HG03135 (cell line): ENCODE measurements around the gene ISOC2.
"Not testable (repeated sequence)": the region's sequence is repeated elsewhere in the genome, so short reads cannot be mapped to it uniquely, and the experiment has no call there.

Experiments used
- ATAC-seq: cut with Tn5 transposase; IDR thresholded peaks from one replicate; pipeline ENCODE4 v1.9.1; 2021; ENCODE audit warnings: mild to moderate bottlenecking, moderate library complexity; ENCODE audit not compliant: unreplicated experiment

Gene ISOC2, protein sequence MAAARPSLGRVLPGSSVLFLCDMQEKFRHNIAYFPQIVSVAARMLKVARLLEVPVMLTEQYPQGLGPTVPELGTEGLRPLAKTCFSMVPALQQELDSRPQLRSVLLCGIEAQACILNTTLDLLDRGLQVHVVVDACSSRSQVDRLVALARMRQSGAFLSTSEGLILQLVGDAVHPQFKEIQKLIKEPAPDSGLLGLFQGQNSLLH

DNA sequence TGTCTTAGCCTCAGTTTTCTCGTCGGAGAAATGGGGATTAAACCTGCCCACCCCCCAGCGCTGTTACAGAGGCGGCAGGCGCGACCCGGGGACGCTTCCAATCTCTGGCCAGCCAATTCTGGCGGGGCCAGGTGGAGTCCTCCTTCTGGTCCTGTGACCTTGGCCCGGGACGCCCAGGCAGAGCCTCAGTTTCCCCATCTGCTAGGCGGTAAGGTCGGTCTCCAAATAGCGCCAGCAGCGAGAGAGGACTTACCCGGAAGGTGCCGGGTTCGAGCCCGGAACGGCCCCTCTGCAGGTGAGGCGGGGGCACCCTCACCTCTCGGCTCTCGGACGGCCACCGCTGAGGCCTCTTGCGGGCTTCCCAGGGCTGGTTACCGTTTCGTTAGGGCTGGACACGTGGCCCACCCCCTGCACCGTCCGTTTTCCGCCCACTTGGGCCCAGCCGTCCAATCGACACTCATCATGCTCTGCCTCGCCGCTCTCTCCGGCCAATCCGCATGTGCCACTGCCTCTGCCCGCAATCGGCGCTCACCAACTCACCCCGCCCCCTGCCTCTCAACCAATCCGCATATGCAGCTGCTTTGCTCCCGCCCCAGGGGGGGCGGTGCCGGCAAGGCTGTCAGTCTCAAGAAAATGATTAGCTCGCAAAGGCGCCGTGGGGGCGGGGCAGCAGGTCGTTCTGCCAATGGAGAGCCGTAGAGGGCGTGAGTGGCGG, at the start of gene ISOC2:
Gene ISOC2 (minus strand): TSS at position 384 of the 715 bp plus-strand sequence. CDS start 5,156 bp downstream, outside the sequence.
- peak; percentile 88 for ATAC-seq

DNA sequence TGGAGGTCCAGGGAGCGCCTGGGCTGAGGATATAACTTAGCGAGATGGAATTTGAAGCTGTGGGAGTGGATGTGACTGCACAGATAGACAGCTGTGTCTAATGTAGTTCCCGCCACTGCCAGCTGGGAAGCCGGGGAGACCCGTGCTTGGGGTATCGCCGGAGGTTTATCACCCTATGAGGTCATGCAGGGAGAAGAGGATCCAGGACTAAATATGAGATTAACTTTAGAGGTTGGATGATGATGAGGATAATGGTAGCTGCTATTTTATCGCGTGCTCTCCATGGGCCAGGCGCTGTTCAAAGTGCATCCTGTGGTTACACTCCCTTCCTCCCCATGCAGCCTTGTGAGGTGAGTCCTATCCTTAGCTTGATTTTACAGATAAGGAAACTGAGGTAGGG, 46.7 kb upstream of the ISOC2 start:
- no peak for ATAC-seq

DNA sequence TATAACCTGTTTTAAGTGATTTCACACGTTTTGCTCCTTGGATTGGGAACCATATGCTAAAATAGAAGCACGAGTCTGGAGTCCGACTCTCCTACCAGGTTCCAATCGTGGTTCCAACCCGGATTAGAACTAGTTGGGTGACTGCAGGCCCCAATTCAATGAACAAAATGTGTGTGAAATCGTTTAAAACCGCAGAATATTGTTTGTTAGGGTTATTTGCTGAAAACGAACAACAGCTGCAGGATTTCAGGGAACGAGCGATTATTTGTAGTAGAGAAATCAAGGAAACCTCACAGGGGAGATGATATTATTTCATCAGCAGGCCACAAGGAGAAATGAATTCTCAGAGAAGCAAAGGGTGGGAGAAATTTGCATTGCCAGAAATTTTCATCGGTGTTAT, 43.5 kb upstream of the ISOC2 start:
- no peak for ATAC-seq

DNA sequence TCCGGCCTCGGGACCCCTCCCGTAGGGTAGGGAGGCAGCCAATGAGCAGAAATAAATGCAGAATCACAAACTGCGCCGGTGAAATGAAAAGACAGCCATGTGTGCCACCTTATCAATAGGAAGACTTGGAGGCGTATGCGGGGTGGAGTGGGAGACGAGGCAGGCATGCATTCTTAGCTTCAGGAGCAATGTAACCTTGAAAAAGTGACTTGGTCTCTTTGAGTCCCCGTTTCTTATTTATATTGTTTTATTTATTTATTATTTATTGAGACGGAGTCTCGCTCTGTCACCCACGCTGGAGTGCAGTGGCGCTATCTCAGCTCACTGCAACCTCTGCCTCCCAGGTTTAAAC, 42.8 kb upstream of the ISOC2 start:
- no peak for ATAC-seq

DNA sequence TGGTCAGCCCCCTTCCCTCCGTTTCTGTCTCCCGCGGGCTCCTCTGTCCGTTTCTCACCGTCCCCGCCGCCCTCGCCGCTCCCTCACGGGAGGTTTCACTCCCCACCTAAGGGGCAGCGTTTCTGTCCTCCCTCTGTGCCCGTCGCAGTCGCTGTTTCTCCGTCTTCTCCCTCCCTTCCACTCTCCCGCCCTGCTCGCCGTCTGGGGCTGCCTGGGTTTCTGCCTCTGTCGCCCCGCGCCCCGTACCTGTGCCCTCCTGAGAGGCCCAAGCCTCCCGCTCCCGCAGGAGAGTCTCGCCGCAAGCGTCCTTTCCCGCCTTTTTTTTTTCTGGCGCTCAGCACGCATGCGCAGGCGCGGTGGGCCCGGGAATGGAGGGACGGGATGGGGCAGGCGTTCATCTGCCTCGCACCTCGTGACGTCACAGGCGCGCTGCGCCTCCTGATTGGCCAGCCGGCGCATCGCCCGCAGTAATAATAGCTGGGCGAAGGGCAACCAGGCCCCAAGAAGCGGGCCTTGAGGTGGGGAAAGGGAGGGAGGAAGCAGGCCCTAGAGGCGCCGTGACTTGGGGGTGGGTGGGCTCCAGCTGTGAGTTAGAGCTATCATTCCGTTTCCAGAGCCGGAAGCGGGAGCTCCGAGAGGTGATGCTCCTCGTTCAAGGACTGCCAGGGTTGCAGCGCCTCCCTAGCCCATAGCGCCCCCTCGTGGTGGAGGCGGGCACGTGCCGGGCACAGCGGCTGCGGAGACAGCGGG, 42.2 kb upstream of the ISOC2 start:
- peak; percentile 90 for ATAC-seq

DNA sequence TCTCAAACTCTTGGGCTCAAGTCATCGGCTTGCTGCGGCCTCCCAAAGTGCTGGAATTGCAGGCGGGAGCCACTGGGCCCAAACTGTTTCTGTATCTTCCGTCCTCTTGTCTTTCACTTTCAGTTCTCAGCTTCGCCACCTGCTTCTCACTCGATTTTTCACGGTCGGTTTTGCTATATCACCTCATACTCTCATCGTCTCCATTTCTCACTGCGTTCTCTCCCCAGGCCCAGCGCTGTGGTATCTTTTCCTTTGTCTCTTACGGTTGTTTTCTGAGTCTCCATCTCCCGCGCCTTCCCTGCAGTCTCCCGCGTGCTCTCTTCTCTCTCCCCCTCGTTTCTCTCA, 41.7 kb upstream of the ISOC2 start:
- no peak for ATAC-seq

DNA sequence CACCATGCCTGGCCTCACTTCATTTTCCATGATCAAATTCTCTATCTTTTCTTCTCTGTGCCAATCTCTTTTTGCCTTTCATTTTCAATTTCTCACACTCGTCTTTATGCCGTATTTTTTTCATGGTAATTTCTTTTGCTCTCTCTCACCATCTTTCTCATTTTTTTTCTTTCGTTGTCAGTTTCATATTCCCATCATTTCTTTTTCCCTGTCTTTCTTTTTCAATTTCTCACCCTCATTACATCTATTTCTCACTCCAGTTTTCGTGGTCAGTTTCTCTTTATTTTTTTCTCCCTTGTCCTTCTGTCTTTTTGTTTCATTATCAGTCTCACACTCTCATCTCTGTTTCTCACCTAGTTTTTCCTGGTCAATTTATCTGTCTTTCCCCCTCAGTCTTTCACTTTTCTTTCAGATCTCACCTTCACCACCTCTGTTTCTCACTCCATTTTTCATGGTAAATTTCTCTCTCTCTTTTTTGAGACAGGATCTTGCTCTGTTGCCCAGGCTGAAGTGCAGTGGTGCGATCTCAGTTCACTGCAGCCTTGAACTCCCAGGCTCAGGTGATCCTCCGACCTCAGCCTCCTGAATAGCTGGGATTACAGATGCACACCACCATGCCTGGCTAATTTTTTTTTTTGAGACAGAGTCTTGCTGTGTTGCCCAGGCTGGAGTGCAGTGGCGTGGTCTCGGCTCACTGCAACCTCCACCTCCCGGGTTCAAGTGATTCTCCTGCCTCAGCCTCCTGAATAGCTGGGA, 40.9 kb upstream of the ISOC2 start:
- no peak for ATAC-seq

DNA sequence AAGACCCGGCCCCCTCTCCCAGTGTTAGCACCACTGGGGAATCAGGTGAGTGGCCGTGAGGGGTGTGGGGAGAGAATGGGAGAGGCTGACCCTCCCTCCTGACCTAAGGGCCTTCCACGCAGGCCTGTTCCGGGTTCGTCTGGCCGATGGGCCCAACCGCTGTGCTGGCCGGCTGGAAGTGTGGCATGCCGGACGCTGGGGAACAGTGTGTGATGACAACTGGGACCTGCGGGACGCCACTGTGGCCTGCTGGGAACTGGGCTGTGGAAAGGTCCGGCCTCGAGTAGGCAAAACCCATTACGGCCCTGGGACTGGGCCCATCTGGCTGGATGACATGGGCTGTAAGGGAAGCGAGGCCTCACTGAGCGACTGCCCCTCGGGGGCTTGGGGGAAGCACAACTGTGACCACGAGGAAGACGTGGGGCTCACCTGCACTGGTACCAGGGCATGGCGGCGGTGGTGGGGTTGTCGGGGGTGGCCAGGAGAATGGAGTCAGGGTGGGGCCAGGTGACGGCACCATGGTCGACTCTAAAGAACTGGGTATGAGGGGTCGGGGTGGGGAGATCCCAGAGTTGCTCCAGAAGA, 39.0 kb upstream of the ISOC2 start:
- ATAC-seq = no peak

DNA sequence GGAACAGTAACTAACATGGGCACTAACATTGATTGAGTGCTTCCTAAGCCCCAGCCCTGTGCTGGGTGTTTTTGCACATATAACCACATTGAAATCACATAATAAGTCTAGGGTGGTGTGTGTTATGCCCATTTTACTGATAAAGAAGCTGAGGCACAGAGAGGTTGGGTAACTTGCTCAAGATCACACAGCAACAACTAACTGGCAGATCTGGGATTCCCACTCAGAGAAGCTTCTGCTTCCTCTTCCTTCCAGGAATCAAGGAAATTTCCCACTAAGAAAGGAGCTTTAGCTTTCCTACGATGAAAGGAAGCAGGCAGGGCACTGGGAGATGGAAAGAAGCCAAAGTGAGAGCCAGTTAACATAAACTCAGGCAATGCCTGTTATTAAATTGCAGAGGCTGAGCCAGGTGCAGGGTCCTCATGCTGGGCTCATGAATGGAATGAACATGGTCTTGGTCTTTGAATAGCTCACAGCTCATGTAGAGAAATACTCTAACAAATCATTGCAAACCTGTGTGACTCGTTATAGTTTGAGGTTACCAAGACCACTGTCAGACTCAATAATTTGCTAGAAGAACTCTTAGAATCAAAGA, 36.9 kb upstream of the ISOC2 start:
- ATAC-seq = no peak

DNA sequence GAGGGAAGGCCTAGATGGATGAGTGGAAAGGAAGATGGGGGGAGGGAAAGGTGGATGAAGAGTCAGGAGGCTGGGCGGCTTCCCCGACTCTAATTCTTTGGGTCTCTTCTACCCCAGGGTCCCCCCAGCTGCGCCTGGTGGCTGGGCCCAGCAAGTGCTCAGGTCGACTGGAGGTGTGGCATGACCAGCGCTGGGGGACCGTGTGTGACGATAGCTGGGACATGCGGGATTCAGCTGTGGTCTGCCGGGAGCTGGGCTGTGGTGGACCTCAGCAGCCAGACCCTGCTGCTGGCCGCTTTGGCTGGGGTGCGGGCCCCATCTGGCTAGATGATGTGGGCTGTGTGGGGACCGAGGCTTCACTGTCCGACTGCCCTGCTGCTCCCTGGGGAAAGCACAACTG, 36.3 kb upstream of the ISOC2 start:
- ATAC-seq = no peak

DNA sequence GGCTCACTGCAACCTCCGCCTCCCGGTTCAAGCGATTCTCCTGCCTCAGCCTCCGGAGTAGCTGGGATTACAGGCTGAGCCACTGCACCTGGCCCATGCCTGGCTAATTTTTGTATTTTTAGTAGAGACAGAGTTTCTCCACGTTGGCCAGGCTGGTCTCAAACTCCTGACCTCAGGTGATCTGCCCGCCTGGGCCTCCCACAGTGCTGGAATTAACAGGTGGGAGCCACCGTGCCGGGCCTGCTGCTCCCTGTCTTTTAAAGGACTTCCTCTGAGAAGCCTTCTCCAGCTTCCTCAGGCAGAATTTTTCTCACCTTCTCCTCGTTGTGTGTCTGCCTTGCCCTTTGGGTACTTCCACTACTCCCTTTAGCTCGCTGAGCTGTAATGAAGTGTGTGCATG, 35.4 kb upstream of the ISOC2 start:
- ATAC-seq = not testable (repeated sequence)

DNA sequence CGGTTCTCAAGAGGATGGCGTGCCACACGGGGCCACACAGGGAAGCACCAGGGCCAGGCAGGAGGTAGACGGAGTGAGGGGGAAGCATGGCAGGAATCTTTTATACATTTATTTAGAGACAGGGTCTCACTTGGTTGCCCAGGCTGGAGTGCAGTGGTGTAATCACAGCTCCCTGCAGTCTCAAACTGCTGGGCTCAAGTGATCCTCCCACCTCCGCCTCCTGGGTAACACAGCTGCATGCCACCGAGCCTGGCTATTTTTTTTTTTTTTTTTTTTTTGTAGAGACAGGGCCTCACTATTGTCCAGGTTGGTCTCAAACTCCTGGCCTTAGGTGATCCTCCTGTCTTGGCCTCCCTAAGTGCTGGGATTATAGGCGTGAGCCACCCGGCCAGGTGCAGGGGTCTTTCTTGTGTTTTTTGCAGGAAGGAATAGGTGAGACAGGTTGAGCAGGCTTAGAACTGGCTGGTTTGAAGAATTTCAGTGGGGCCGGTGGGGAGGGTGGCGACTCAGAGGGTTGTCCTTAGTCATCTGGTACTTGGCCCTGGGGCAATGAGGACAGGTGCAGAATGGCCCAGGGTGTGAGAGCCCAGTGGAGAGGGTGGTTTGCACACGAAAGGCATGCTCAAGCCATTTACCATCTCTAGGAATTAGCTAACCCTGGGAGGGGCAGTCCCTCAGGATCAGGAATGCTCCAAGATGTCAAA, 34.4 kb upstream of the ISOC2 start:
- ATAC-seq = no peak

DNA sequence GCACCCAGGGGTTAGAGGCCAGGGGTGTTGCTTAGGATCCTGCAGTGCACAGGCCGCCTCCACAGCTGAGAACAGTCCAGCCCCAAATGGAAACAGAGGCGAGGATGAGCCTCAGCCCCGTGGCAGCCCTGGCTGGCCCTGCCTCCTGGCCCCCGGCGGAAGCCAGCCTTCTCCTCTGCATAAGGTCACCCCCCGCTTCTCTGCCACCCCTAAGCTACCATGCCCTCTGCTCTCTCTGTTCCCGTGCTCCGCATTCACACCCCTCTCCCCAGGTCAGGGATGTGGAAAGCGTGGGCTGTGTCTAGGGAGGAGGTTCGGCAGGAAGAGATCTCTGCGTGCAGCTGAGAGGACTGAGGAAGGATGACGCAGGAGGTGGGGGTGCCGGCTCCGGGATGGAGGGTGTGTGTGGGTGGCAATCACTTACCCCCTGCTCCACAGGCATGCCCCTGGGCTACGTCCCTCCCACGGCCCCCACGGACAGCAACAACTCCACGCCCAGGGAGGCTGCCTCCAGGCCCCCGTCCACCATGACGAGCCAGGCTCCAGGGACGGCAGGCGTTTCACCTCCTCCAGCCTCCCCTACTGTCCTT, 32.8 kb upstream of the ISOC2 start:
- ATAC-seq = no peak

DNA sequence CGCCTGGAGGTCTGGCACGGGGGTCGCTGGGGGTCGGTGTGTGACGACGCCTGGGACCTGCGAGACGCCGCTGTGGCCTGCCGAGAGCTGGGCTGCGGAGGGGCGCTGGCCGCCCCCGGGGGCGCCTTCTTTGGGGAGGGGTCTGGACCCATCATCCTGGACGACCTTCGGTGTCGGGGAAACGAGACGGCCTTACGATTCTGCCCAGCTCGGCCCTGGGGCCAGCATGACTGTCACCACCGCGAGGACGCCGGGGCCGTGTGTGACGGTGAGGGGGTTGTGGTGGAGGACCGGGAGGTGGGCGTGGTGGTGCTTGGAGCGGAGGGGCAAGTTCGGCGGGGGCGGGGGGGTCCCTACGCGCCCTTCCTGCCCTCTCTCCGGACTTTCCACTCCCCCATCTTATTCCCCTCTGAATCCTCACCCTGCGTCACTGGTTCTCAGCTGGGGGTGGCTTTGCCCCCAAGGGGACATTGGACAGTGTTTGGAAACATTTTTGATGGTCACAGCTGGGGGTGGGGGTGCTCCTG, 32.3 kb upstream of the ISOC2 start:
- no peak for ATAC-seq

DNA sequence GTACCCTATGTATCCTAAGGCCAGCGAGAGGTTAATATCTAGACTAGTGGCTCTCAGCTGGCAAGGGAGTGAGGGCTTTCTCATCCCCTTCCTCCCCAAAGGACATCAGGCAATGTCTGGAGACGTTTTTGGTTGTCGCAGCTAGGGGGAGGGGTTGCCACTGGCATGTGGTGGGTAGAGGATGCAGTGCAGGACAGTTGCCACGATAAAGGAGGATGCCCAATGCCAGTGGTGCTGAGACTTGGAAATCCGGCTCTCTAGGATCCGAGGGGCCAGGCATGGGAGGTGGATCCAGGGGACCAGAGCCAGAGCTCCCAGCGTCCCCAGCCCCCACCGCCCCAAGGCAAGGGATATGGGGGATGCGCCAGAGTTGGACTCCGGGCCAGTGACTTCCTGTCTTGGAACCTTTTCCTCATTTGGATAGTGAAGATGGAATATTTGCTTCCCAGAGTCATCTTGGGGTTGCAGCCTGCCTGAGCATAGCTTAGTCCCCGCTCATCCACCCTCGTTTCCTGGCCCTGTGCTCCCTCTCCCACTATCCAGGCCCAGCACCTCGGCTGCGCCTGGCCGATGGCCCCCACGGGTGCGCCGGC, 31.7 kb upstream of the ISOC2 start:
- ATAC-seq = no peak

DNA sequence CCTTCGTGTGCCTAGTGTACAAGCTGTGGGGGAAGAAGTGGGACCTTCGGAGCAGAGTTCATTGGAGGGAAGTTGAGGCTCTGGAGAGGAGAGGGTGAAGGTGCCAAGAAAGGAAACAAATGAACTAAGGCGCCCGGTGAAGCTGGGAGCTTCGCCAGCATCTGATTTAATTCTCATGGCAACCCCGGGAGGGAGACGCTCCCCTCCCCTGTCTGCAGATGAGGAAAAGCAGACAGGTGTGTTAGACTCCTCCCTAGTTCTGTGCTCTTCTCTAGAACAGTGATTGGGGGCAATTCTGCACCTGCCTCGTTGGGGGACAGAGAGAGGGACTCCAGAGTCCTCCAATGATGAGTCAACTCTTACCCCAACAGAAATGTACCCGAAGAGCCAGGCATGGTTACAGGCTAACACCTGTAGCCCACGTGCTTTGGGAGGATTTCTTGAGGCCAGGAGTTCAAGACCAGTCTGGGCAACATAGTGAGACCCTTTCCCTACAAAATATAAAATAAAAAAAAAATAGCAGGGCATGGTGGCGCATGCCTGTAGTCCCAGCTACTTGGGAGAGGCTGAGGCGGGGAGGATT, 31.0 kb upstream of the ISOC2 start:
- no peak for ATAC-seq

DNA sequence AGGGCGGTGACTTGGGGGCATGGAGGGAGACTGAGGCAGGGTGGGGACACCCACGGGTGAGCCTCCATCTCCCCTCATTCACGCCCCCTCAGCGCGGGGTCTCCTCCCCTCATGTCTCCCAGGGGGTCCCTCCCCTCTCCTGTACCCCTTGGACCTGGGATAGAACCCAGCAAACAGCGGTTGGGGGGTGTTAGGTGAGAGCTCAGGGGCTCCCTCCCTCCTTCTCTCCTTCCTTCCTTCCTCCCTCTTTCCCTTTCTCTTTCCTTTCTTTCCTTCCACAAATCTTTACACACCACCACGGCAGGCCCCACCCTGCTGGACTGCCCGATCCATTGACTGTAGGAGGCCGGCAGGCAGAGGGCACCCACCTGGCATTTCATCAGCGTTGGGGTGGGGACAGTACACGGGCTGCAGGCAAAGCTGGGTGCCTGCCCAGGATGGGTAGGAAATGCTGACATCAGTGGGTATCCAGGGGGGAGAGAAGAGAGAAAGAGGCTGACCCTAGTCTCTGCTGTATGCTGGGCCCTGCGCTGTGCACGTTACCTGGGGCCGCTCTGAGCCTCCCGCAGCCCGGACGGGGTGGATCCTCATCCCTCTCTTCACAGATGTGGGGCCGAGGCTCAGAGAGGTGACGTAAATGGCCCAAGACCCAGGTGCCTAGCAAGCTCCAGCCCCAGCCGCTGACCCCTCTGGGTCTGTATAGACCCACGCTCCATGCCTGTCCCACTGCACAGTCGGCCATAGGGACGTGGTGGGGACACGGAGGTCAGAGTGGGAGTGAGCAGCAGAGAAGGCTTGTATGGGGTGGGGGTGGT, 30.3 kb upstream of the ISOC2 start:
- ATAC-seq = no peak
